Right lobe of liver (tissue), 4 donors: Measurements from ENCODE around the gene TYSND1.
A peak's percentile ranks its signal among the peaks of the same experiment; 100 is the strongest.

ENCODE experiments used
- POLR2A ChIP-seq: fragments of 450-650 bp; IDR thresholded peaks from one replicate; pipeline ENCODE4 v1.6.1; 2017; ENCODE audit warnings: antibody characterized with exemption, mild to moderate bottlenecking
- TF ChIP-seq, protein P1 (sequence below), 4 donors: fragments of 200-600 bp in 3 of 4; fragments of 450-650 bp in 1 of 4; IDR thresholded peaks; one replicate each; pipeline versions ENCODE4 v1.5.1 to v1.8.0; 2016 to 2022; ENCODE audit warnings: antibody characterized with exemption in 4 of 4, mild to moderate bottlenecking in 2 of 4
- donor health status: DM: no; HTN: no; CAD: no.
- donor health status: DM: no; HTN: no; CAD: no.
- donor health status: DM: no; HTN: yes; CAD: no.

DNA sequence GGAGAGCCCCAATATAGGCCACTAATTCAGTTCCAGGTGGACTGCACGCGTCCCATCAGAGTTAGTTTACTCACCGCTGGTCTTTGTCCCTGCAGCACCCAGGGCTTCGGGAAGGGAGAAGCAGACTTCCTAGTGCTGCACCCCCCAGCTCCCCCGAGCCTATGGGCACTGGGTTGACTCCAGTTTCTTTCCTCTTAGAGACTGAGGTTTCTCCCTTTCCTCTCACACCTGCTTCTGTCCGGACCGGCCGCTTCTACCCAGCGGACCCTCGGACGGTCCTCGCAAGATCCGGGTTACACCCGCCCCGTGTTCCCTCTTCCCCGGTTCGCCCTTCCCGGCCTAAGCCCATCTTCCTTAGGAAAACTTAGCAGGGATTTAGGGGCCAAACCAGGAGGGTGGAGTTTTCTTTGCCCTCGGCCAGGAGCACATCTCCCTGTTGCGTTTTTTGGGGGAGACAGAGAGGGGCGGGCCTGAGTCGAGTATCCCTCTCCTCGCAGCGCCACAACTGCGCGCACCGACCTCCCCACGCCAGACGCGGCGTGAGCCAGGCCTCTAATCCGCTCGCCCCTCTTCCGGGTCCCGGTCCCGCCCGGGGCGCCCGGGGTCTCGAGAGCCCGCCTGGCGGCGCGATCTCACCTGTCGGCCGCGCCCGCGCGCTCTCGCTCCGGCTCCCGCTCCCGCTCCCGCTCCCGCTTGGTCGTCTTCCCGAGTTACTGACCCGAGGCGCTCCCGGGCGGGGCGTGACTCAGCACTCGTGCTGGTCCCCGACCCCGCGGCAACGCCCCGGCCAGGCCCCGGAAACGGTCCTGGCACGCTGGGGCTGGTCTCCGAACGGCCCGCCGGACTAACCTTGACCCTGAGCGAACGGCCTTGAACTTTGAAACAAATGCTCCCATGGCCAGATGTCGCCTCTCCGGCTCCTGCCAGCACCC is 14.1 kb downstream of the TYSND1 start, which contains the start of gene AIFM2:
- TF ChIP-seq, protein P1, sequence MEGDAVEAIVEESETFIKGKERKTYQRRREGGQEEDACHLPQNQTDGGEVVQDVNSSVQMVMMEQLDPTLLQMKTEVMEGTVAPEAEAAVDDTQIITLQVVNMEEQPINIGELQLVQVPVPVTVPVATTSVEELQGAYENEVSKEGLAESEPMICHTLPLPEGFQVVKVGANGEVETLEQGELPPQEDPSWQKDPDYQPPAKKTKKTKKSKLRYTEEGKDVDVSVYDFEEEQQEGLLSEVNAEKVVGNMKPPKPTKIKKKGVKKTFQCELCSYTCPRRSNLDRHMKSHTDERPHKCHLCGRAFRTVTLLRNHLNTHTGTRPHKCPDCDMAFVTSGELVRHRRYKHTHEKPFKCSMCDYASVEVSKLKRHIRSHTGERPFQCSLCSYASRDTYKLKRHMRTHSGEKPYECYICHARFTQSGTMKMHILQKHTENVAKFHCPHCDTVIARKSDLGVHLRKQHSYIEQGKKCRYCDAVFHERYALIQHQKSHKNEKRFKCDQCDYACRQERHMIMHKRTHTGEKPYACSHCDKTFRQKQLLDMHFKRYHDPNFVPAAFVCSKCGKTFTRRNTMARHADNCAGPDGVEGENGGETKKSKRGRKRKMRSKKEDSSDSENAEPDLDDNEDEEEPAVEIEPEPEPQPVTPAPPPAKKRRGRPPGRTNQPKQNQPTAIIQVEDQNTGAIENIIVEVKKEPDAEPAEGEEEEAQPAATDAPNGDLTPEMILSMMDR (IDR thresholded peaks at IDR 0.05) = peak in 1 of 4 donors; percentile 10
- peak; percentile 73 for TF ChIP-seq POLR2A
